ENCODE measurements around the gene CREM.

Gene CREM

GRCh38 chr10:35215107-35215506 is 88.5 kb downstream of the CREM start:
- TF ChIP-seq EGR1 (IDR thresholded peaks at IDR 0.05) (no peak), CREB1 (IDR thresholded peaks at IDR 0.05; ENCODE audit: low read depth) (no peak)

- TF ChIP-seq USF1 (IDR thresholded peaks at IDR 0.05) (no peak), MAX (IDR thresholded peaks at IDR 0.05) (no peak), NFIC (IDR thresholded peaks at IDR 0.05) (no peak)
These were observed 89.8 kb downstream of the CREM start for GRCh38 chr10:35216303-35216905.

- TF ChIP-seq FOXM1 (IDR thresholded peaks at IDR 0.05; ENCODE audit: borderline replicate concordance, low read depth) (no peak), YY1 (IDR thresholded peaks at IDR 0.05; ENCODE audit: low read depth) (no peak), USF1 (IDR thresholded peaks at IDR 0.05) (no peak), MAX (IDR thresholded peaks at IDR 0.05) (no peak), TCF12 (IDR thresholded peaks at IDR 0.05; ENCODE audit: low read depth) (no peak), REST (IDR thresholded peaks at IDR 0.05; ENCODE audit: low read depth) (no peak), NFIC (IDR thresholded peaks at IDR 0.05) (no peak), EGR1 (IDR thresholded peaks at IDR 0.05) (no peak), CREB1 (IDR thresholded peaks at IDR 0.05; ENCODE audit: low read depth) (no peak)
These were observed 90.8 kb downstream of the CREM start for GRCh38 chr10:35217455-35217854.

GRCh38 chr10:35218339-35218955 is 91.8 kb downstream of the CREM start:
- TF ChIP-seq TEAD4 (IDR thresholded peaks at IDR 0.05) = no peak
- peak; percentile 88 for TF ChIP-seq RAD21 (IDR thresholded peaks at IDR 0.05; ENCODE audit: low read depth)

GRCh38 chr10:35219292-35219691 is 92.6 kb downstream of the CREM start:
- TF ChIP-seq EP300 (IDR thresholded peaks at IDR 0.05; ENCODE audit: borderline replicate concordance) (no peak), EGR1 (IDR thresholded peaks at IDR 0.05) (no peak), TEAD4 (IDR thresholded peaks at IDR 0.05) (no peak), FOXM1 (IDR thresholded peaks at IDR 0.05; ENCODE audit: borderline replicate concordance, low read depth) (no peak), TAF1 (IDR thresholded peaks at IDR 0.05; ENCODE audit: low read depth) (no peak), USF1 (IDR thresholded peaks at IDR 0.05) (no peak), RAD21 (IDR thresholded peaks at IDR 0.05; ENCODE audit: low read depth) (no peak), YY1 (IDR thresholded peaks at IDR 0.05; ENCODE audit: low read depth) (no peak), REST (IDR thresholded peaks at IDR 0.05; ENCODE audit: low read depth) (no peak), CEBPB (IDR thresholded peaks at IDR 0.05) (no peak), MAX (IDR thresholded peaks at IDR 0.05) (no peak), CREB1 (IDR thresholded peaks at IDR 0.05; ENCODE audit: low read depth) (no peak), TCF12 (IDR thresholded peaks at IDR 0.05; ENCODE audit: low read depth) (no peak), ZBTB7A (IDR thresholded peaks at IDR 0.05; ENCODE audit: low read depth) (no peak), NFIC (IDR thresholded peaks at IDR 0.05) (no peak)
